GM21737 (cell line): Measurements from ENCODE around the gene KIAA0825.

Source experiments
- ATAC-seq: cut with Tn5 transposase; IDR thresholded peaks from one replicate; pipeline ENCODE4 v1.9.1; 2021; ENCODE audit warnings: mild to moderate bottlenecking, moderate library complexity; ENCODE audit not compliant: unreplicated experiment

KIAA0825 gene

DNA sequence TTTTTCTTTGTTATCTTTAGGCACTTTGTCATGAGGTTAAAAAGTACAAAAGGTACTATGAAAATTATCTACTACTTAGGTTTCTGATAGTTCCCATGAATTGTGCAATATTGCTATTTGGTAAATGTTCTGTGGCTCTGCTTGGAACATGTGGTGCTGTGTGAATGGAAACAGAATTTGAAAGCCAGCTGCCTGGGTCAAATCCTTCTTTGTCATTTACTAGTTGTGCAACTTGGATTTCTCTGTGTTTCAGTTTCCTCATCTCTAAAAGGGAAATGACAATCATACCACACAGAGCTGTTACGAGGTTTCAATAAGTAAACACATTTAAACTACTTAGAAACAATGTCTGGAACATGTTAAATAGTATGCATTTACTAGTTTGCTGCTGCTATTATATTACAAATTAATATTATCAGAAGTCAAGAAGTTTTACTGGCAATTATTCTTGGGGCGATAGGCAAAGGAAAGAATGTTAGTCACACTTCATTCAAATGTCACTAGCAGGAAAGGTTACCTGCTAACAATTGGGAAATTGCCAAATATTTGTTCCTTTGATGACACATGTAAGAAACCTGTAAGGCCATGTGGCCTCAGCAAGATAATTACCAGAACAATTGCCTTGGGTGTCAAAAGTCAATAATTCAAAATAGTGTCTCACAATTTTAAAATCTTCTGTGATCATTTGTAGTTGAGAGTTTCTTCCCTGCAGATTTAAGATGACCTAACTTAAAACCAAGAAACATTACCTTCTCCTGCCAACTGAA, 184.8 kb downstream of the KIAA0825 start:
- ATAC-seq = no peak

DNA sequence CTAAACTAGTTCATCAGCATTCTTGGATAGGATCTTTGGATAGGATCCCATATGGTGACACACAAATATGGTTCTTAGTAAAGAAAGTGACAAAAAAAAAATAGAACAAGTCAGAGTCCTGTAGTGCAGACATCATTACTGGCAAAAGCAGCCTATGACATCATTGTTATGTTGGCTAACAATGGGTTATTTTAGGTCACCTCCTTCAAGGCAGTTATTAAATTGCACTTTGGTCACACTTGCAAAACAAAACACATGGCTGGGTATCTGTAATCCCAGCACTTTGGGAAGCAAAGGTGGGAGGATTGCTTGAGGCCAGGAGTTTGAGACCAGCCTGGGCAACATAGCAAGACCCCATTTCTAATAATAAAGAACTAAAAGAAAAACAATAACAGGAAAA, 185.9 kb downstream of the KIAA0825 start:
- no peak for ATAC-seq

DNA sequence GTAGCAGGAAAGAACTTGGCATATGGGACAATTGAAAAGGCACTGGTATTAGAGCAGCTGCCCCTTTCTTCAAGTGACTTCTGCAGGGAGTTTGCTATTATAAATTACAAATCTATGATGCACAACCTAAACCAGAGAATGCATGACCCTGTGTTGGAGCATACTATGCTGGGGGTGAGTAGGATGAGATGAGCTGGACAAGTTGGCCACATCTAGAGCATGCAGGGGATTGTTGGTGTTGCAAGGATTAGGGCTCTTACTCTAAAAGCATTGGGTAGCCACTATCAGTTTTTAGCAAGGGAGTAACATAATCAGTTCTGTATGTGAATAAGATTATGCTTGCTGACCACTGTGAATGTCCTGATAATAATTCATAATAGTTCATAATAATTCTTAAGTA, 186.7 kb downstream of the KIAA0825 start:
- no peak for ATAC-seq

DNA sequence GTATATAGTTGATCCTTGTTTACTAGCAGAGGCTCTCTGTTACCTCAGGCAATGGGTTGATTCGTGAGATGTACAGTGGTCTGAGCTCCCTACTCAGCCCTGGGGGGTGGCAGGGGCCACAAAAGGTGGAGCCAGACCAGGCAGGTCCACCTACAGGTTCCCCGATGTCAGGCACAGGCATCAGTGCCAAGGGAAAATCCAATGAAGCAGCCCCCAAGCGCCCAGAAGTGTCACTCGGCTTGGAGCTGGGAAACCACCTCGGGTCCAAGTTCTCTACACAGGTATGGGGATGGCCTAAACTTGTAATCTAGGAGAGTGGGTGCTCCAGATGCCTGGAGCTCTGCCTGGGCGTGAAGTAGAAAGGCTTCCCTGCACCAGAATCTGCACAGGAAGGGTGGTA, 188.8 kb downstream of the KIAA0825 start:
- no peak for ATAC-seq

DNA sequence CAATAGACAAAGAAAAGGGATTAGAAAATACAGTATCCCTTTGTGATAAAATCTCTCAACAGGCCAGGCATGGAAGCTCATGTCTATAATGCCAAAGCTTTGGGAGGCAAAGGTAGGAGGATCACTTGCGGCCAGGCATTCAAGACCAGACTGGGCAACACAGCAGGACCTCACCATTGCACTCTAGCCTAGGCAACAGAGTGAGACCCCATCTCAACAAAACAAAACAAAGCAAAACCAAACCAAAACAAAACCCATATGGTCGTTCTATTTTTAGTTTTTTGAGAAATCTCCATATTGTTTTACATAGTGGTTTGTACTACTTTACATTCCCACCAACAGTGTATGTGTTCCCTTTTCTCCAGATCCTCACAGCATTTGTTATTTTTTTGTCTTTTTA, 193.0 kb downstream of the KIAA0825 start:
- ATAC-seq = no peak

DNA sequence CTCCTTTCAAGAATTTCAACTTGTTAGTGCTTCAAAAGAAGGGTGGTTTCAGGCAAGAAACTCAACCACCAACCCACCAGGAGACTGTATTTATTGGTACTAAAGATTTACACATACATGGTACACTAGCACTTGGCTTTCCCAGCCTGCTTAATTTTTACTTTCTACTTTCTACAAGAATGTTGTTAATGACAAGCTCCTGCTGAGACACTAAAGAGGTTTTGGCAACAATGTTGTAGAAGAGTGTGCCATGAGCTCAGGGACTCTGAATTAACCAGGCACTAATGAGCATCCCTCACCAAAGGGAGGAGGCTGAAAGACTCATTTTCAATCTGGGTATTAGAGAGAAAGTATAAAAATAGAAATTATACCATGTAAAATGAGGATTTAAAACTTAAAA, 195.0 kb downstream of the KIAA0825 start:
- no peak for ATAC-seq

DNA sequence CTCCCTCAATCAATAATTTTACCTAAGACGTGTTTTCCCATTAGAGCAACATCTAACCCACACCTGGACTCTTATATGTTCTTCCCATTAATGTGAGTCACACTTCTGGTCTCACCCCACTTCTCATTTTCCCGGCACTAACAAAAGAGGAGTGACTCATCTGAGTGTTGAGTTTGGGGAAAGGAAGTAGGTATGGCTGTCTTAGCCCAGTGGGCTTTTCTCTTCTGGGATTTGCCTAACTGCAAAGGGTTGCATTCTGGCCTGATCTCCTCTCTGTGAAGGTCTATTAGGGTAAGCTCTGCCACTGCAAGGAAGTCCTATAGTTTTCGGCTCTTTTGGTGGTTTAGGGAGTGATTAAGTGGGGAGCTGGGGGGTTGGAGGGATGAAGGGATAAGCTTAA, 195.6 kb downstream of the KIAA0825 start:
- no peak for ATAC-seq

DNA sequence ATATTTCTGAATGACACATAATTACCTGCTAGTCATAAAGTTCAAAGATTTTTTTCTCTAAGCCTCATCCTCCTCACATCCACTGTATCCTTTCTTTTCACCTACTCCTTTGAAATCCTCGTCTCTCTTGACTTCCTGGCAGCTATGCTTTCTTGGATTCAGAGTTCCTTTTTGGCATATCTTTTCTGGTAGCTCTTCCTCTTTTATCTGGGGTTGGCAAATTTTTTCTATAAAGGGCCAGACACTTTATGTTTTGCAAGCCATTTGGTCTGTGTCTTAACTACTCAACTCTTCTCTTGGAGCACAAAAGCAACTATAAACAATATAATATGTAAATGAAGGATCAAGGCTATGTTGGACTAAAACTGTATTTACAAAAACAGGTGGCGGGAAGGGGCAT, 197.5 kb downstream of the KIAA0825 start:
- no peak for ATAC-seq

DNA sequence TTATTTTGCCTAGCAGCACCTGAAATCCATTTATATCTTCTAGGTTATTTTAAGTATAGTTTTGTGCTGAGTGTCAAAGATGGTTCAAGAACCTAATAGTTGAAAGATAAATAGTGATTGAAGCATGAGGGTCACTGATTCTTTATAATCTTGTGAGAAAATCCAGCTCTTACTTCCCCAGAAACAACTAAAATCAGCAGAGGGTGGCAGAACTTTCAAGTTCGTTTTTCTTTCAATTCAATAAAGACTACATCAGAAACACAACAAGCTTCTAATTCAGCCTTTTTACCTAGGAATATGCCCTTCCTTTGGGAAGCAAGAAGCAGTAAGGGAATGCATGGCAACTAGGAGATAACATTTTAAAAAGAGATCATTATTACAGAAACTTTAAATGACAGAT, 202.6 kb downstream of the KIAA0825 start:
- ATAC-seq = no peak

DNA sequence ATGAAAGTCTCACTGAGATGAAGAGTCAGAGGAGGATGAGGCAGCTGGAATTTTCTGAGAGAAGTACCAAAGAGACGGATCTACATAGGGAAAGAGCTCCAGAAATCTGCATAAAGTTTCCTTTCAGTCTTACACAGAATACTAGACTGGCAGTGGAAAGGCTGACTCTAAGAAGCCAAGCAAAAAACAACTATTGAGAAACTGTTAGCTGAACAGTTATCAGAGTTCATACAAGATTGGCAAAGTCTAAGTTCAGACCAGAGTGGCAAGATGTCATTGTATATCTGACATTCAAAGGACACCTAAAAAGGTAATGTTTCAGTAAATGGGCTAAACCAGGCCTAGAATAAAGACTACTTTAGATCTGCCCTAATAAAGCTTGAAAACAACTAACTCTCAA, 209.0 kb downstream of the KIAA0825 start:
- no peak for ATAC-seq

DNA sequence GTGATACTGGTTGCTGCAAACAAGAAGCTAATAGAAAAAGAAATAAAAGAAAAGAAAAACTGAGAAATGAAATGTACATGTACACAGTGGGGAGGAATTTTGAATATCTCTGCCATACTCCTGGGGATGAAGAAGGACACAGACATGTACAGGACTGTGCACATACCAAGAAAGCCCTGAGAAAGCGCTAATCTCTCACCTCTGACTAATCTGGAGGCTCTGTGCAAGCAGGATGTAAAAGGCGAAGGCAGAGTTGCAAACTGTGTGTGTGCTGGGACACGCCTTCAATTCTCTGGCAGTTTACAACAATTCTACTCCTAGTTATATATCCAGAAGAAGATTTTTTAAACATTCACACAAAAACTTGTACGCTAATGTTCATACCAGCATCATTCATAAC, 211.4 kb downstream of the KIAA0825 start:
- no peak for ATAC-seq

DNA sequence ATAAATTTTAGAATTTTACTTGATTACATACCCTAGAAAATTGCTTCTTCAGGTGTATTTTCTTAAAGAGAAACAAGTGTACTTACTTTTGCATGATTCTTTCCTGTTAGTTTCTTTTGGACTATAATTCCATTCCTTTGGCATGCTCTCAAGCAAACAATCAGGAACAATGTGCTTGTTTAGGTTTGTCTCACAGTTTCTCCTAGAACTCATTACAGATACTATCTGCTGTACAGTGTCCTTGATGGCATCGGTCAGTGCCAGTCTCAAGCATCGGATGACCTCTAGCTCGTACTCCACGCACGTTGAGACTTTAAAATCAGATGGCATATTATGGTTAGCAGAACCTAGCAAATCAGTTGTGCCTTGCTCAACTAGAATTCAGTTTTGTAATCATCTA, 214.9 kb downstream of the KIAA0825 start:
- no peak for ATAC-seq

DNA sequence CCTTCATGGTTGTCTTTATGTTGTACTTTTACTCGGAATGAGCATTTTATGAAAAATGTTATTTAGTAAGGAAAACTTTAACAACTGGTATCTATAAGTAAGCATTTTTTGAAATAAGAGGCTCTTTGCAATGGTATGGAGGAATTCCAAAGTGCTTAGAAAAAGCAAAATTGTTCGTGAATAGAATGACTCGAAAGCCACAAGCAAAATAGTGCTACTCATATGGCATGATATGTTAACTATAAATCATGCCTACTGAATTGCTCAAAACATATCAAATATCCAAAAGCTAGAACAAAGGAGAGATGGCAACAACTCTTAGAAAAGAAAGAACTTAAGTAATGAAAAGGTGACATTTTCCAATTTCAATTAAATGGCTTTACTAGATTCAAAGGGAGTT, 216.3 kb downstream of the KIAA0825 start:
- no peak for ATAC-seq

DNA sequence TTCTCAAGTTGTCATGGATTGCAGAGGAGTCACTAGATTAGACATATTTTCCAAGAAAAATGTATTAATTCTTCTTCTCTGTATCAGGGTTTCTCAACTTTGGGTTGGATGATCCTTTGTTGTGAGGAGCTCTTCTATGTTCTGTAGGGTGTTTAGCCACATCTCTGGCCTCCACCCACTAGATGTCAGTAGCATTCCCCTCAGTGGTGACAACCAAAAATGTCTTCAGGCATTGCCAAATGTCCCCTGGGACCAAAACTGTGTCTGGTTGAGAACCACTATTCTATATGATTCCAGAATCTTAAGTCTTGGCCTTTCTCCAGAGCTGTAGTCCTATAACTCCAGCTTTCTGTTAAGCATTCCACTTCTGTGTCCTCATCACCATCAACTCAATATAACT, 220.9 kb downstream of the KIAA0825 start:
- ATAC-seq = no peak

DNA sequence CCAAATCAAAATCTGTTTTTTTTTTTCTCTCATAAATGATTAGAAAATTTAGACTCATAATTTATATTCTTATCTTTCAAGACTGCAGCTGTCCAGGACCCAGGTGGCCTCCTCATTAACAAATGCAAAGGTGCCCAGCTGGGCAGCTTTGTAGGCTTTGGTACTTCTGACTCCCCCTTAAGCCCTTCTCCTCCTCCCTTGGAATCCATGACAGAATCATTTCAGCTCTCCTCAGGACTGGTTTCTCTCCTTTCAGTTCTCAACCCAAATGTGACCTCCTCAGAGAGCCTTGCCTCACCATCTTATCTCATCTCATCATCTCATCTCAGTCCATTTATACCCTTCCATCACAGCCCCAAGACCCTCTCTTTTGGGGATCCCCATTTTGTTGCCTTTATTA, 221.7 kb downstream of the KIAA0825 start:
- ATAC-seq = no peak

DNA sequence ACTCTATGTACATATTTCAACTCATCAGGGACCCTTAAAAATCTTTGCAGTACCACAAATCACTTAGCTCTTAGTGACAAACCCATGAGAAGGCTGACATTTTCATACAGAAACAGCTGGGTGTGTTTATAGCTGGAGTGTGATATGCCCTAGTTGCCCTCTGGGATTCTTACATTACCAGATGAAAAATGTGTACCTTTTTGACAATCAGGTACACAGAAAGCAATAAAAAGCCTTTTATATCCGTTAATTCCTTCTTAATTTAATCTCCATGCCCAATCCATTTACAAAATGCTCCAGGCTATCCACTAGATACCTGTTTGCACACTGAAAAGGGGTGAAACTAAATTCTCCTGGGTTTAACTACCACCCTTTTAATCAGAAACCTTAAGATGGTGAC, 222.9 kb downstream of the KIAA0825 start:
- no peak for ATAC-seq

DNA sequence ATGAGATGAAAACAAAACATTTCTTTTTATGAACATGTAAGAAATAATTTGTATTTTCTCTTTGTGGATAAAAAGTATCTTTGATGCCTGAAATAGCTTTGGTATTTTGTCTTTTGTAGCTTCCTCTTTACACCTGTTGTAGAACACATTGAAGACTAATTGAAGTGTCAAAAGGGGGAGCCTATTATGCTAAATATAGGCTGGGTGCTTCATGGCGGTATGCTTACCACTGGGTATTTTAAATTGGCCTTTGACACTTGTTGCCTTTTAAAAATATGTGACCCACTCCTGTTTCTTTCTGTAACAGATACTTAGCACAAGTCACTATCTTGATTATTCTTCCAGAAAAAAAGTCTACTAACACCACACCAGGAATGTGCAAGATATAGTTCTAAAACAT, 226.4 kb downstream of the KIAA0825 start:
- ATAC-seq = no peak

DNA sequence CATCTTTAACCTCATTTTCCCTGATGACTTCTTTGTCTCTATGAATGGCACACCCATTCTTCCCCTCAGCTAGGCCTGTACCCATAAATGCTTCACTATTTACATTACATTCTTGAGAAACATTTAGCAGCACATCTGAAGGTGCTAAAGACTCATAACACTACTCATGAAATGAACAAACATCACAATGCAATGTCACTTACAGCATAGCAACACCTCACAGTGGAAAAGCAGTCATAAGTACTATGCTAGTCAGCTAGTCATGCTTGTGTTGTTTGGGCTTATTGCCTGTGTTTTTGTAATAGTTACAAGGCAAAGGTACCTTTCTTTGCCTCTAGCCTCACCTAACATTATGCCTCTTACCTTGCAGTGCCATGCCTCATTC, 228.9 kb downstream of the KIAA0825 start:
- no peak for ATAC-seq

DNA sequence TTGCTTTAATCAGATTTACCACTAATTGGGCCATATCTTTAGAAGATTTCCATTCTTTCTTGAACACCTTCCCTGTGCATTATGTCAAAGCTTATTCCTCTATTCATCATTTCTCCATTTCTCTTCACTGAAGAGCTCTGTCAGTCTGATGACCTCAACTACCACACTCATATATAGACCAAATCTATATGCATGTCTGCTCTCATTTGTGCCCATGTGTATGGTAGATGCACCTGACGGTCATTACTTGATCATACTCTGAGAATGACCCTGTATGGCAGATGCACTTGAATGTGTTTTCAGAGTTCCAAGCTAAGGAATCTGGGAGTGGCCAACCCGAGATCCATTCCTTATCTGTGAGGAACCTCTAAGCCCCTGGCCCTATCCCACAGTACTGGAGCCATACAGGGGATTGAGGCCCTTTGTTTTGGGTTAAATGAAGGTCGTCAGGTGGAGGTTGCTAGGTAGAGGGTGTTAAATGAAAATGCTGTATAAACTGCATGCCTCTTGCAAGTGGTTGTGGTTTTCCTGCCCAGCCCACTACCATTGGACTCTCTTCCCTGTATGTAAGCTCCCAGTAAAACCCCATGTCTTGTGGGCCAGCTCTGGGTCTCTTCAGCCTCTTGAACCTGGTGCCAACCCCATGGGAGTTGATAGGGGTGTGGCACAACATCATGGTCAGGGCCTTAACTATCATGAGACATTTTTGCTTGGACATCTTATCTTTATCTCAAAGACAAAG, 229.5 kb downstream of the KIAA0825 start:
- no peak for ATAC-seq

DNA sequence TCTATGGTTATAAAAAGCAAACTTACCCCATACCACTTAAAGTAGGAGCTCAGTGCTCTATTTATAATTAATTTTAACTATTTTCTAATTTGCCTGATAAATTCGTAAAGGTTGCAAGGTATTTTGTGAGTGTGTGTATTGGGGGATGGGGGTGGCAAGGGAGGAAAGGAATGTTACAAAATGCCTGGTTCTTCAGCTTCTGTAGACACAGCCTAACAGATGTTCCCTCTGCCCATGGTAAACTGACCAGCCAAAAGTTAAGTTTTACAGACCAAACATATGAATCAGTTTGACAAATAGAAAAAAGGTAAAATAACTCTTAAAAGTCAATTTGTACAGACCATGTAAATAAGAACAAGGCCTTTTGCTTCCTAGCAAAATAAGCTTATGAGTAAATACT, 232.6 kb downstream of the KIAA0825 start:
- no peak for ATAC-seq

DNA sequence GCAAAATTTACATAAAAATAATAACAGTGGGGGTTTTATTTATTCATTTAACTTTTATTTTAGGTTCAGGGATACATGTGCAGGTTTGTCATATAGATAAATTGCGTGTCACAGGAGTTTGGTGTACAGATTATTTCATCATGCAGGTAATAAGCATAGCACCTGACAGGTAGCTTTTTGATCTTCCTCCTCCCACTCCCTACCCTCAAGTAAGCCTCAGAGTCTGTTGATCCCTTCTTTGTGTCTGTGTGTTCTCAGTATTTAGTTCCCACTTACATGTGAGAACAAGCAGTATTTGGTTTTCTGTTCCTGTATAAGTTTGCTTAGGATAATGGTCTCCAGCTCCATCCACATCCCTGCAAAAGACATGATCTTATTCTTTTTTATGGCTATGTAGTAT, 240.3 kb downstream of the KIAA0825 start:
- no peak for ATAC-seq

DNA sequence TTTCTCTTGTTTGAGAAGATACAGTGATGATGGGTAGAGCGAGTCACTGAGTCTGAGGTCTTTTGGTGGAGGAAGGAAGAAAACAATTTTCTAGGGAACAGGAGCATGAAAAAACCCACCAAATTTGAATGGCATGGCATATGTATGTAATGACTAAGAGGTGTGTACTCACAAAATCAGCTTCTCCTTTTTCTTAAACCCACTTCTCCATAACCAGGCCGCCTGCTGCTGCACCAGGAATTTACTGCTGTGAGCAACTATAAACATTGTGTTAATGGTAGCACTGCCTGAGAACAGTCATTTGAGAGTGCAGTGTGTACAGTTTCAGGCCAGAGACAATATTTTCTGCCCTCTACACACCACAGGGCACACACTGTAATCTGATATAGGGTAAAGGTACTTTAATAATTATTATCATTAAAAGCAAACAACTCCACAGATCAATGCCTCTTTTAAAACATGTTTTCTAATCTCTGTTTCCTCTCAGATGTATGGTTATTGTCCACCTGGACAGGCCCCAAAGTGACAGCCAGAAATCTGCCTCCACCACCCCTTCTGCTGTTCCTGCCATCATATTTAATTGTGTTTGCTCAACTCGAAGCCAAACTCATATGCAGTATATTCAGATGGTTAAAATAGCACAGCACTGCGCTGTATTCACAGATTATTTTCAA, 241.6 kb downstream of the KIAA0825 start:
- no peak for ATAC-seq
